IMR-90 (cell line): Measurements from ENCODE around the gene SLC39A11. TPM values are rescaled to one million over a fixed set of nuclear protein-coding genes. Genes with fewer than 3 reads are reported as not detected.
A peak's percentile ranks its signal among the peaks of the same experiment; 100 is the strongest.

Experiments used
- ATAC-seq: fragments of 200-7000 bp; cut with Tn5 transposase; 2 replicates; pipeline ENCODE4 v1.9.1; 2020; ENCODE audit warnings: low read depth, mild to moderate bottlenecking, moderate library complexity
- BruUV-seq: library from RNA; stranded (reverse); fragments of 400-500 nt; replicated peaks from 2 replicates; lab custom pipeline; 2021; lab: Mats Ljungman, UMichigan
- CTCF ChIA-PET: fragments of 300-600 bp; formaldehyde crosslinking; extraction: SDS; loops from one replicate; lab custom pipeline; 2021; ENCODE audit warnings: antibody characterized with exemption; lab: Yijun Ruan, JAX
- POLR2A ChIA-PET: fragments of 300-600 bp; sonication (Branson Sonifier 250); formaldehyde crosslinking; loops from one replicate; lab custom pipeline; 2022; ENCODE audit warnings: antibody characterized with exemption; ENCODE audit not compliant: unreplicated experiment; lab: Charles Lee
- DNase-seq: peaks from one replicate; pipeline ENCODE4 v3.0.0; 2013
- H2AFZ ChIP-seq: replicated peaks from 2 replicates; pipeline ENCODE3; 2013; ENCODE audit warnings: low read length, mild to moderate bottlenecking; ENCODE audit not compliant: poor library complexity
- H2AK5ac ChIP-seq: 2 replicates; pipeline ENCODE4 v1.6.1; 2013; ENCODE audit warnings: low read depth, low read length, inconsistent platforms
- H2AK9ac ChIP-seq: replicated peaks from 2 replicates; pipeline ENCODE3; 2013; ENCODE audit warnings: mild to moderate bottlenecking, low read depth, low read length, moderate library complexity; ENCODE audit not compliant: poor library complexity
- H2BK120ac ChIP-seq: 2 replicates; pipeline ENCODE4 v1.6.1; 2013; ENCODE audit warnings: low read depth, low read length, inconsistent platforms
- H2BK15ac ChIP-seq: 3 replicates; pipeline ENCODE4 v1.6.1; 2013; ENCODE audit warnings: low read depth, low read length, inconsistent platforms
- H2BK20ac ChIP-seq: 2 replicates; pipeline ENCODE4 v1.6.1; 2013; ENCODE audit warnings: low read depth, mild to moderate bottlenecking, inconsistent platforms, low read length, moderate library complexity
- H2BK5ac ChIP-seq: 2 replicates; pipeline ENCODE4 v1.6.1; 2013; ENCODE audit warnings: mild to moderate bottlenecking, low read depth, low read length, inconsistent platforms; ENCODE audit not compliant: poor library complexity, severe bottlenecking
- H3K14ac ChIP-seq: replicated peaks from 2 replicates; pipeline ENCODE4 v1.6.1; 2013; ENCODE audit warnings: low read depth, low read length, inconsistent platforms
- H3K18ac ChIP-seq: 2 replicates; pipeline ENCODE4 v1.6.1; 2013; ENCODE audit warnings: low read depth, low read length, control low read depth
- H3K23ac ChIP-seq: 2 replicates; pipeline ENCODE4 v1.6.1; 2013; ENCODE audit warnings: low read depth, low read length, inconsistent platforms
- H3K27ac ChIP-seq: 2 replicates; pipeline ENCODE4 v1.5.1; 2013; ENCODE audit warnings: mild to moderate bottlenecking, control low read depth, low read length; ENCODE audit not compliant: insufficient read depth
- H3K27me3 ChIP-seq: 2 replicates; pipeline ENCODE4 v1.6.1; 2013; ENCODE audit warnings: low read length; ENCODE audit not compliant: control insufficient read depth, insufficient read depth
- H3K36me3 ChIP-seq: 2 replicates; pipeline ENCODE4 v1.6.1; 2013; ENCODE audit warnings: low read length, mixed read lengths; ENCODE audit not compliant: control insufficient read depth, insufficient read depth
- H3K4ac ChIP-seq: 2 replicates; pipeline ENCODE4 v1.6.1; 2013; ENCODE audit warnings: low read depth, low read length, inconsistent platforms
- H3K4me1 ChIP-seq: 2 replicates; pipeline ENCODE4 v1.6.1; 2013; ENCODE audit warnings: low read length, mixed read lengths; ENCODE audit not compliant: control insufficient read depth, insufficient read depth
- H3K4me2 ChIP-seq: 2 replicates; pipeline ENCODE4 v1.6.1; 2013; ENCODE audit warnings: low read depth, mild to moderate bottlenecking, control low read depth, low read length, moderate library complexity
- H3K4me3 ChIP-seq: 2 replicates; pipeline ENCODE4 v1.5.1; 2013; ENCODE audit warnings: low read depth, mild to moderate bottlenecking, control low read depth, low read length, moderate library complexity; ENCODE audit not compliant: insufficient read depth
- H3K56ac ChIP-seq: 2 replicates; pipeline ENCODE4 v1.6.1; 2013; ENCODE audit warnings: low read length, inconsistent platforms; ENCODE audit not compliant: insufficient read depth; ENCODE audit errors: extremely low read depth
- H3K79me1 ChIP-seq, 2 experiments: 2 replicates each; pipeline ENCODE4 v1.6.1; 2013; ENCODE audit warnings: low read length in 2 of 2, inconsistent platforms in 1 of 2, low read depth in 1 of 2
- H3K9ac ChIP-seq: 2 replicates; pipeline ENCODE4 v1.6.1; 2013; ENCODE audit warnings: low read depth, low read length, control low read depth
- H3K9me1 ChIP-seq: 2 replicates; pipeline ENCODE4 v1.6.1; 2013; ENCODE audit warnings: low read length, inconsistent platforms; ENCODE audit not compliant: insufficient read depth
- H3K9me3 ChIP-seq: 2 replicates; pipeline ENCODE4 v1.6.1; 2013; ENCODE audit warnings: low read length; ENCODE audit not compliant: control insufficient read depth, insufficient read depth
- H4K20me1 ChIP-seq: 2 replicates; pipeline ENCODE4 v1.6.1; 2013; ENCODE audit warnings: low read length, inconsistent platforms; ENCODE audit not compliant: insufficient read depth
- H4K5ac ChIP-seq: 2 replicates; pipeline ENCODE4 v1.6.1; 2013; ENCODE audit warnings: mild to moderate bottlenecking, low read depth, low read length, control low read depth
- H4K8ac ChIP-seq, 2 experiments: 2 replicates each; pipeline ENCODE4 v1.6.1; 2013; ENCODE audit warnings: low read depth in 2 of 2, low read length in 2 of 2, control low read depth in 1 of 2, inconsistent platforms in 1 of 2
- H4K91ac ChIP-seq: 2 replicates; pipeline ENCODE4 v1.6.1; 2013; ENCODE audit warnings: low read depth, low read length, inconsistent platforms; ENCODE audit not compliant: insufficient read depth
- BHLHE40 ChIP-seq: fragments of 150-350 bp; IDR thresholded peaks from 2 replicates; pipeline ENCODE4 v1.6.1; 2016; ENCODE audit warnings: mild to moderate bottlenecking, low read depth, low read length
- ELK1 ChIP-seq: fragments of 150-350 bp; IDR thresholded peaks from 2 replicates; pipeline ENCODE4 v1.6.1; 2016; ENCODE audit warnings: low read depth, mild to moderate bottlenecking, low read length, moderate library complexity, borderline replicate concordance
- FOS ChIP-seq: fragments of 150-350 bp; IDR thresholded peaks from 2 replicates; pipeline ENCODE4 v1.6.1; 2016; ENCODE audit warnings: low read depth, low read length
- MAZ ChIP-seq: IDR thresholded peaks from 2 replicates; pipeline ENCODE4 v1.6.1; 2012; ENCODE audit warnings: low read depth, mild to moderate bottlenecking, low read length, improper control_type of control experiment, moderate library complexity, borderline replicate concordance
- MXI1 ChIP-seq: IDR thresholded peaks from 2 replicates; pipeline ENCODE4 v1.6.1; 2012; ENCODE audit warnings: low read depth, mild to moderate bottlenecking, low read length, moderate library complexity, borderline replicate concordance
- POLR2A ChIP-seq: IDR thresholded peaks from 2 replicates; pipeline ENCODE4 v1.6.1; 2012; ENCODE audit warnings: mild to moderate bottlenecking, low read depth, low read length
- RAD21 ChIP-seq: IDR thresholded peaks from 2 replicates; pipeline ENCODE4 v1.6.1; 2012; ENCODE audit warnings: low read length, improper control_type of control experiment
- RFX5 ChIP-seq: IDR thresholded peaks from 2 replicates; pipeline ENCODE4 v1.8.0; 2012; ENCODE audit warnings: low read depth, mild to moderate bottlenecking, low read length, moderate library complexity
- WGBS, 2 experiments: methylation state at CpG; one replicate each; pipeline versions ENCODE4 v1.1.5 to v1.1.7; 2013; ENCODE audit warnings: missing lambda C conversion rate in 2 of 2; ENCODE audit not compliant: insufficient read length in 1 of 2; ENCODE audit errors: extremely low coverage in 2 of 2; 5-methylcytosine and 5-hydroxymethylcytosine counted together
- dilution Hi-C: fragments of 300-500 bp; cut with HindIII; formaldehyde crosslinking; loops from one replicate; pipeline ENCODE4 v1.14.3; 2018; ENCODE audit warnings: low sequenced_read_pairs; ENCODE audit not compliant: unreplicated experiment
- in situ Hi-C: fragments of 300-500 bp; cut with MboI; formaldehyde crosslinking; loops from 3 replicates; pipeline ENCODE4 v1.14.3; 2019; ENCODE audit warnings: low sequenced_read_pairs, inconsistent platforms, mixed read lengths
- intact Hi-C: fragments of 100-400 bp; cut with micrococcal nuclease; formaldehyde crosslinking; loops from 2 replicates; pipeline ENCODE4 v1.10.0; 2022
- polyA plus RNA-seq, 3 experiments: library from polyadenylated mRNA; depleted of rRNA; stranded (reverse); fragments of >200 nt; gene quantifications; 2 replicates each; pipeline ENCODE4 v1.2.3, GENCODE V29; 2012; ENCODE audit warnings: low replicate concordance in 1 of 3
- total RNA-seq: library from RNA; depleted of rRNA; stranded (reverse); fragments of >200 nt; gene quantifications from 2 replicates; pipeline ENCODE4 v1.2.3, GENCODE V29; 2012

The SLC39A11 gene
- total and polyA plus RNA-seq, 2 of the 4 experiments (the other 2 are of a cell fraction) = 8.8 to 14.3 TPM

GRCh38 chr17:73030501-73030921 lies 62.0 kb downstream of the SLC39A11 start:
- Histone ChIP-seq H4K20me1 (peaks cover 3% of the 10 kb centered on the region; the same call in 1 of the 2 replicates), H3K36me3 (0 out of 2 replicates have a peak, but pooled peaks cover 4% of the 10 kb centered on the region), H3K9ac (no peak overlapping the region), H2AFZ (peak overlapping the region; percentile 5), H3K27me3 (no peaks in the 10 kb centered on the region), H3K27ac (no peak overlapping the region), H3K56ac (no peak overlapping the region), H3K4me3 (no peak overlapping the region), H2BK20ac (no peak overlapping the region), H3K23ac (peak overlapping the region; percentile 31; the same call in 1 of the 2 replicates), H4K5ac (no peak overlapping the region), H3K14ac (no peak overlapping the region), H2BK5ac (no peak overlapping the region), H4K91ac (no peak overlapping the region), H4K8ac (no peak overlapping the region), H2AK5ac (peak overlapping the region; percentile 8; the same call in 1 of the 2 replicates), H2BK120ac (no peak overlapping the region; the same call in 1 of the 2 replicates), H3K18ac (no peak overlapping the region), H2AK9ac (no peak overlapping the region), H3K9me3 (no peaks in the 10 kb centered on the region), H3K4me1 (peaks cover 11% of the 10 kb centered on the region), H3K4ac (no peak overlapping the region), H3K4me2 (no peak overlapping the region), H2BK15ac (no peak overlapping the region), H3K9me1 (peaks cover 13% of the 10 kb centered on the region), H3K79me1 (peaks cover 0 to 9% of the 10 kb centered on the region in 2 experiments; a peak in 2 of 4 replicates)
- ChIA-PET POLR2A (no interaction called here), CTCF (no interaction called here)
- intact Hi-C loops (no loop called here), in situ Hi-C loops (no loop called here), dilution Hi-C loops (no loop called here)
- ATAC-seq (no peak), DNase-seq (peak; percentile 24)
- TF ChIP-seq MAZ = no peak
- TF ChIP-seq RAD21 = no peak
- no peak for TF ChIP-seq ELK1
- no peak for TF ChIP-seq MXI1
- no peak for TF ChIP-seq POLR2A
- TF ChIP-seq FOS = no peak
- no peak for TF ChIP-seq RFX5
- no peak for TF ChIP-seq BHLHE40
- 77% methylated on average over 5 of the region's 8 CpGs; no CpG with 5 or more reads in 1 of the 2 experiments for WGBS, 2 experiments
- no TSS peak for BruUV-seq
